ENCODE data around the gene NFIA.

- TF ChIP-seq POLR2A (IDR thresholded peaks at IDR 0.05) (no peak), CTCF (IDR thresholded peaks at IDR 0.05) (no peak)
Measured at GRCh38 chr1:61320575-61320974, 238.2 kb downstream of the NFIA start.
